ENCODE data around the gene SMAD7. TPM values are rescaled to one million over a fixed set of nuclear protein-coding genes. Genes with fewer than 3 reads are reported as not detected.

Gene SMAD7
- polyA plus RNA-seq (ENCODE audit: insufficient read length in 4 of 4), result 10 to 100 TPM; 31.7 to 69.3 (median 64.3) TPM

- DNase-seq (ENCODE audit: low read depth in 4 of 4, low spot score in 3 of 4), result no peak
Observed at GRCh38 chr18:48950536-48951447, at the start of gene SMAD7. Gene SMAD7, minus strand, starts transcription at chr18:48950965. Its CDS starts 541 bp downstream, at chr18:48950424.

DNA sequence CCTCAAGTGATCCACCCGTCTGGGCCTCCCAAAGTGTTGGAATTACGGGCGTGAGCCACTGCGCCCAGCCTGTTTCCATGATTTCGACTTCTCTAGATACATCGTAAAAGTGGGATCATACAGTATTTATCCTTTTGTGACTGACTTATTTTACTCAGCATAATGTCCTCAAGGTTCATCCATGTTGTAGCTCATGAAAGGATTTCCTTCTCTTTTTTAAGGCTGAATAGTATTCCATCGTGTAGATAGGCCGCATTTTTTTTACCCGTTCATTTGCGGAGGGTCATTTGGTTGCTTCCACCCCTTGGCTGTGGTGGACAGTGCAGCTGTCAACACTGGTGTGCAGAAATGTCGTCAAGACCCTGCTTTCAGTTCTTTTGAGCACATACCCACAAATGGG, 48.8 kb upstream of the SMAD7 start:
- DNase-seq (ENCODE audit: low read depth in 4 of 4, low spot score in 3 of 4), result no peak

GRCh38 chr18:48997985-48998831, 47.4 kb upstream of the SMAD7 start:
- no peak for DNase-seq (ENCODE audit: low read depth in 4 of 4, low spot score in 3 of 4)

- no peak for DNase-seq (ENCODE audit: low read depth in 4 of 4, low spot score in 3 of 4)
Observed at GRCh38 chr18:48997681-48997984, 46.9 kb upstream of the SMAD7 start.

DNA sequence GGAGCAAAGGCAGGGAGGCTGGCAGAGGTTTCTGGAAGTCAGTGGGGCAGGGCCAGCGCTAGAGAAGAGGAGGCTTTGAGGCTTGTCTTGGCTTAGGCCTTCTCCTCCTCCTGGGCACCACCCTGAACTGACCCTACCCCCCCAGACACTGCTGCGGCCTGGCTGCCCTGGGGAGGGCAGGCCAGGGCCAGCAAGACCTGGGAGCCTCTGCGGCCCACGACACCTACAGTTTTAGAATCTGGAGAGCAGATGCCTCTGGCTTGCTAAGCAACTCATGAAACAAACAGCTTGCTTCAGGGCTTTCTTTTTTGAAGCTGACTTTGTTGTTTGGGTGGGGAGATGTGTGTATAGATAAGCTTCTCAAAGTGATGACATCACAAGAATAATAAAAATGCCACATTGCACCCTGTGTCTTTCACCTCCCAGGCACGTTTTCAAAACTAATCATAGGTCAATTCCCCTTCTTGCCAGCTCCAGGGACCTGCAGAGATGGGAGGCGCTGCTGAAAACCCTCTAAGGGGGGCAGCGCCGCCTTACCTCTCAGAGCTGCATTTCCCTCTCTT, 46.2 kb upstream of the SMAD7 start:
- no peak for DNase-seq (ENCODE audit: low read depth in 4 of 4, low spot score in 3 of 4)

DNA sequence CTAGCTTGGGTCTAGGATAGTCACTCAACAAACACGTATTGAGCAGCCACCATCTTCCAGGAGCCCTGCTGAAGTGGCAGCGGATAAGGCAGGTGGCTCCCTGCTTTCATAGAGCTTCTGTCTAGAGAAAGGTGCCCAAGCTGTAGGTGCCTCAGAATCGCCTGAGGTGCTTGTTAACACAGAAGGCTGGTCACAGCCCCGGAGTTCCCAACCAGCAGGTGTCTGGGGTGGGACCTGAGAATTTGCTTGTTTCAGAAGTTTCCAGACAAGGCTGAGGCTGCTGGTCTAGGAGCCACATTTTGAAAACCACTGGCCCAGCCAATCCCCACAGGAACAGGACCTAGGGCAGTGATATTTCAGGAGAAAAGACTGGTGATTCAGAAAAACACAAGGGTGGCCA, 45.3 kb upstream of the SMAD7 start:
- DNase-seq (ENCODE audit: low read depth in 4 of 4, low spot score in 3 of 4), result no peak

DNA sequence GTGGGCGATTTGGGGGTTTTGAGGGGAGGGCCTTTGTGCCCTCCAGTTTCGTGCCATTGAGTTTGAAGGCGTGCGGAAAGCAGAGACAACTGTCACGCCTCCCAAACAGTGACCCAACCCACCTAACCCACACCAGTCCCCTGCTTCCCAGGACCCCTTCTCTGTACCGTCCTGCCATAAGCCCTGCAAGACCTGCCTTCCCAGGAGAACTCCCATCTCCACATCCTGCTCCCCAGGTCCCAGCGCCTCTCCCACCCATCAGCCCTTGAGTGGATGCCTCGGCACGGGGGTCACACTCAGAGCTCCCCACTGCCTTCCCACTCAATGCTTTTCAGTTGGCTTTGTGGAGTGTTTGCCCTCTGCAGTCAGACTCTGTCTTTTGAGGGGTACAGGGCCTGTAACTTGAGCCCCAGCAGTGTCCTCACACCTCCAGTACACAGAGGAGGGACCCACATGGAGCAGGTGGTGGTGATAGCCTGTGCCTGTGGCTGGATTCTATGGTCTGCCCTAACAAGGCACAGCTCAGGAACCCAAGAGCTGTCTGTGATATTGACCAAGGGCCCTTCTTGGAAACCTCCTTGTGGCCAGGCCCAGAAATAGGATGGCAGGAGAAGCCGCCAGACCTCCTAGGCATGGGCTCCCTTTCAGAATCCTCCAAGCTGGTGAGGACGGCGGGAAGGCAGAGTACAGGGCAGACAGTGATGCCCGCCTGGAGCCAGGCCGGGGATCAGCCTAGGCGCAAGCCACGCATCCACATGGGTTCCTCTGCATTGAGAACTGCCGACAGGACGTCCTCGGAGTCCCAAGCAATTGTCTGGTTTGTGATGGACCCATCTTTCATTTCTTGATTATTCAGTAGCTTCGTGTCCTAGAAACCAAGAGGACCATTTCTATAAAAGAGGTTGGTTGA, 44.4 kb upstream of the SMAD7 start:
- no peak for DNase-seq (ENCODE audit: low read depth in 4 of 4, low spot score in 3 of 4)

DNA sequence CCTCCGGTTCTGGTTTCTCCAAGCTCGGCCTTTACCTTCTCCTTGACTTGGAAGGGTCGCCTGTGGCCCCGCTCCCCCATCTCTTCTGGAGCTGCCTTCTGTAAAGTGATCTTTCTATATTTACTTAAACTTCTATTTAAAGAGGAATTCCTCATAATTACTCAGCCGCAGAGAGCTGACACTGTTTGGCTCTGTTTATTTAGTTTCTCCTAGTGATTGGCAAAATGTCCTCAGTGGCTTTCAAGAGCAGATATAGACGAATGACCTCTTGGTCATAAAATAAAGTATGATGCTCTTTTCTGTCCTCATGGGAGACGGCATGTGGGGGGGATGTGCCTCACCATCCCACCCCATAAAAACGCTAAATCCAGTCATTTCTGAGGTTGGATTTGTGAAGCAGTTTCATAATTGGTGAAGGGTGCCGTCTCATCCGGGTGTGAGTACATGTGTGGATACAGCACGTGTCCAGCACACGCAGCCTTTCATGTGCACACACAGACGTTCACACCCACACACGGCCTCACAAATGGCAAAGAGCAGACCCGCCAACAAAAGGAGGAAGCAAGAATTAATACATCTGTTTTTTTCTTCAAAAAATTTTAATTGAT, 43.4 kb upstream of the SMAD7 start:
- DNase-seq (ENCODE audit: low read depth in 4 of 4, low spot score in 3 of 4), result no peak

DNA sequence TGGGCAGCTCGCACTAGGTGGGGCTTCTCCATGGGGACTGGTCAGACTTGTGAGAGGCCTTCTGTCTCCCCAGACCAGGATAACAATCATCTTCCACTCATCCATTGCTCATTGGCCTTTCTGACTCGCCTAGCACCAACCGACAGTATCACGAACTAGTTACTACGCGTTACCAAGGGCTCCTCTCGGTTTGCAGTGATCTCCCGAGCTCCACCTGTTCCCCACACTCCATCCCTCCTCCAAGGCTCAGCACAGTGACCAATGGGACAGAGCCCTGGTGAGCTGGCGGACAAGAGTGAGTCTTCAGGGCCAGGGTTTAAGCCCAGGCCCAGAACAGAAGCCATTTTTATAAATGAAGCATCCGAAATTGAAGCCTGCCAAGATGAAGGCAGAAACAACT, 42.8 kb upstream of the SMAD7 start:
- DNase-seq (ENCODE audit: low read depth in 4 of 4, low spot score in 3 of 4), result no peak

GRCh38 chr18:48992791-48993555, 42.2 kb upstream of the SMAD7 start:
- no peak for DNase-seq (ENCODE audit: low read depth in 4 of 4, low spot score in 3 of 4)

GRCh38 chr18:48992133-48992532, 41.4 kb upstream of the SMAD7 start:
- DNase-seq (ENCODE audit: low read depth in 4 of 4, low spot score in 3 of 4), result no peak

DNA sequence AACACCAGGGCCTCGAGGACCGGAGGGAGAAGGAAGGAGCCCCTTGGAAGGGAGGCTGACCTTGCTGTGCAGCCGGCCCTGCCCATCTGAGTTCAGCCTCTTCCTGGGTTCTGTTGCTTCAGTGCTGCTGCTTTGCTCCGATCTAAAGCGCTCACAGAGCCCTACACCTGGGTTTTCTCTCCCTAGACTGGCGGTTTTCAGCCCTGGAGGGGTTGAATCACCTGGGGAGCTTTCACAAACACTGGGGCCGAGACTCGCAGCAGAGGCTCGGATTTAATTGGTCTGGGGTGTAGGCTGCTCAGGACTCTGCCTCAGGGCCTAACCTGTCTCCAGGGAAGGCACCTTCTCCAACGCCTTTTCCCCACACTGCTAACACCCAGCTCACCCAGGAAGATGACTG, 40.9 kb upstream of the SMAD7 start:
- no peak for DNase-seq (ENCODE audit: low read depth in 4 of 4, low spot score in 3 of 4)

DNA sequence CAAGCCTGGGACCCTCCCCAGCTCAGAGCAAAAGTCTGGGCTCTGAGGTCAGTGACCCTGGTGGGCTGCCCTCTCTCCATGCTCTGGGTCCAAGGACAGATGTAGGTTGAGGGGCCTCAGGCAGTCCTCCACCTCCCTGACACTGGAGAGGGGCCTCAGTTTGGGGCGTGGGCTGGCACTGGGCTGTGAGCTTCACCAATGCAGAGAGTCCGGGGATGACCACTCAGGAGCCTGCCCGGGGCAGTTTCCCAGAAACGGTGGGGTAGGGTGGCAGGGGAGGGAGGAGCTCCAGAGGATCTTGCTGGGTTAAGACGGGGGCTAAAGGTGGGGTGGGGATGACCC, 40.5 kb upstream of the SMAD7 start:
- no peak for DNase-seq (ENCODE audit: low read depth in 4 of 4, low spot score in 3 of 4)

DNA sequence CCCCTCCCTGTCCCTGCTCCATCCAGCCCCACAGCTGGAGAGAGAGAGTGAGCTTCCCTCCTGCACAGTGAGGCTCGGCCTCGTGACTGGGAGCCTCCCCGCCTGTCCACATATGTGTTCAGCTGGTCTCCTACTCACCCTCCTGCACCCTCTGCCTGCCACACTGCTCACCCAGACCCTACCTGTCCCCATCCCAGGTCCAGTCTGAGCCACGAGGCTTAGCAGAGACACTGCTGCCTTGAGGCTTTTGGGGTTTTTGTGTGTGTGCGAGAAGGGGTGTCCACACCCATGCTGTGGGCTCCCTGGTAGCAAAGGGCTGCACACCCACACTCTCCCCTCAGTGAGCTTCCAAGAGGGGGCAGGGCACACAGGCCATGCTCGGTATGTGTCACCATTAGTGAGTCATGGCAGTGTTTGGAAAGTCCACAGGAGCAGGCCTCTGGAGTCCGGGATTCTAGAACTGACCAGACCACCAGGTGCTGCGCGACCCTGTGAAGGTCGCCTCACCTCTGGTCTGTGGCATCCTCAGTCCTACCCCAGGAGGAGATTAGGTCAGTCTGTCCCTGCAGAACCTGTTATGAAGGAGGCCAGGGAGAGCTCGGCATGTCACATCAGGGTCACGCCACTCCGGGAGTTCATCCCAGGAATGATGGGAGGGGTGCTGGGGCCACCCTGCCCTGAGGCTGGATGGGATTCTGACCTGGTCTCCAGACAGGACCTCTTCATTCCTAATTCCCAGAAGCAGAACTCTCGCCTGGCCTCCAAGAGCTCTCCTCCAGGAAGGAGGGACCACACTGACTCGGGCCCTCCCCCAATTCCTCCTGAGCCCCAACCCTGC, 39.9 kb upstream of the SMAD7 start:
- DNase-seq (ENCODE audit: low read depth in 4 of 4, low spot score in 3 of 4), result no peak

- no peak for DNase-seq (ENCODE audit: low read depth in 4 of 4, low spot score in 3 of 4)
Observed at GRCh38 chr18:48989304-48990303, 38.8 kb upstream of the SMAD7 start.

DNA sequence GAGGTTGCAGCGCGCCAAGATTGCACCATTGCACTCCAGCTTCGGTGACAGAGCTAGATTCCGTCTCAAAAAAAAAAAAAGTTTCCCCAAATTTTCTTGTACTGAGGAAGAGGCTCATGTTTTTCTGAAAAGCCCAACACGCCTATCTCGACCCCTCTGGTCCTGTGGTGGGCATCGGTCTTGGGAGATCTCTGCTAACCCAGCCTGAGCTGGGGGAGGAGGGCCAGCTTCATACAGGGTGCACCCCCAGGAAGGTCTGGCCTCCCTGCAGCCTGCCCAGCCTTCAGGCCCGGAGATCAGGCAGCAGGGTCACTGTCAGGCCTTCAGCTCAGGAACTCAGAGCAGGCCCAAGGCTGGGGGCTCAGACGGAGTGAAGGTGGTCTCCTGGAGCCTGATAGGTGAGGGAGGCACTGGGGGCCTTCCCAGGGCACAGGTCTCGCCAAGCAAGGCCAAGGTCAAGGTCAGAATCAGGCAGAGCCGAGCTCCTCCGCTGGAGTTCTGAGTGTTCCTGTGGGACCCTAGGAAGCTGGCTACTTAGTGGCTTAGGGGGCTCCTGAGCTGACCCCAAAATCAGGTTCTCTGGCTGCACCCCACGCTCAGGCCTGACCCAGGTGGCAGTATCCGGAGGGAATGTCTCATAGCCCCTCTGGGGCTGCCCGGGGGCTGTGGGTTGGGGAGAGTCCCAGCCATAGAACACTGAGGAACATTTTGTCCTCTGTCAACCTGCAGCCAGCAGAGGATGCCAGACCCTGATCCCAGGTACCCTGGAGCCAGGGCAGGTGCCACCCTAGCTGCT, 37.9 kb upstream of the SMAD7 start:
- DNase-seq (ENCODE audit: low read depth in 4 of 4, low spot score in 3 of 4), result no peak

All from left renal pelvis (tissue), 4 donors.